GM19035 (cell line): ENCODE measurements around the gene MACROD2.
"Not testable (repeated sequence)": the region's sequence is repeated elsewhere in the genome, so short reads cannot be mapped to it uniquely, and the experiment has no call there.

Source experiments
- ATAC-seq: cut with Tn5 transposase; IDR thresholded peaks from one replicate; pipeline ENCODE4 v1.9.1; 2021; ENCODE audit not compliant: unreplicated experiment

The MACROD2 gene

GRCh38 chr20:14925300-14925699, 930.0 kb downstream of the MACROD2 start:
- ATAC-seq = no peak

- ATAC-seq = not testable (repeated sequence)
Measured at GRCh38 chr20:14926436-14926835, 931.1 kb downstream of the MACROD2 start.

GRCh38 chr20:14928083-14928482, 932.8 kb downstream of the MACROD2 start:
- no peak for ATAC-seq

- ATAC-seq = no peak
Measured at GRCh38 chr20:14929388-14929787, 934.1 kb downstream of the MACROD2 start.

- no peak for ATAC-seq
Measured at GRCh38 chr20:14932040-14932439, 936.7 kb downstream of the MACROD2 start.

- no peak for ATAC-seq
Measured at GRCh38 chr20:14935285-14935684, 940.0 kb downstream of the MACROD2 start.

GRCh38 chr20:14937021-14937420, 941.7 kb downstream of the MACROD2 start:
- ATAC-seq = no peak

GRCh38 chr20:14937846-14938245, 942.5 kb downstream of the MACROD2 start:
- ATAC-seq = no peak

GRCh38 chr20:14947536-14947935, 952.2 kb downstream of the MACROD2 start:
- ATAC-seq = no peak

- ATAC-seq = no peak
Measured at GRCh38 chr20:14947946-14948345, 952.6 kb downstream of the MACROD2 start.

- ATAC-seq = no peak
Measured at GRCh38 chr20:14948416-14948815, 953.1 kb downstream of the MACROD2 start.

- no peak for ATAC-seq
Measured at GRCh38 chr20:14950633-14951032, 955.3 kb downstream of the MACROD2 start.

- no peak for ATAC-seq
Measured at GRCh38 chr20:14951105-14951504, 955.8 kb downstream of the MACROD2 start.

GRCh38 chr20:14951707-14952418, 956.5 kb downstream of the MACROD2 start:
- ATAC-seq = no peak

- ATAC-seq = no peak
Measured at GRCh38 chr20:14953736-14954135, 958.4 kb downstream of the MACROD2 start.

GRCh38 chr20:14955399-14955798, 960.1 kb downstream of the MACROD2 start:
- ATAC-seq = no peak

GRCh38 chr20:14956026-14956425, 960.7 kb downstream of the MACROD2 start:
- ATAC-seq = no peak

- ATAC-seq = no peak
Measured at GRCh38 chr20:14956538-14956937, 961.2 kb downstream of the MACROD2 start.

GRCh38 chr20:14957402-14957801, 962.1 kb downstream of the MACROD2 start:
- no peak for ATAC-seq

GRCh38 chr20:14958626-14959025, 963.3 kb downstream of the MACROD2 start:
- ATAC-seq = no peak

- no peak for ATAC-seq
Measured at GRCh38 chr20:14959506-14960475, 964.5 kb downstream of the MACROD2 start.

- no peak for ATAC-seq
Measured at GRCh38 chr20:14960831-14961230, 965.5 kb downstream of the MACROD2 start.
